ENCODE data around the gene SDK2. TPM values are rescaled to one million over a fixed set of nuclear protein-coding genes. Genes with fewer than 3 reads are reported as not detected.
"Not testable (repeated sequence)": the region's sequence is repeated elsewhere in the genome, so short reads cannot be mapped to it uniquely, and the experiment has no call there.

SDK2 gene
- total RNA-seq, 2 donors from 2014 or later, result 16.5 to 26.3 TPM

GRCh38 chr17:73311781-73312641, 332.2 kb downstream of the SDK2 start, which contains the start of gene CDC42EP4:
TSS of gene CDC42EP4 (minus strand) at chr17:73312001. CDS start at chr17:73286500, 25,501 bp downstream.
- Histone ChIP-seq H3K27me3 (replicated peaks; ENCODE audit: insufficient read depth) (no peaks in the 10 kb centered on the region), H3K36me3 (no peaks in the 10 kb centered on the region), H3K4me1 (replicated peaks) (peaks cover 12% of the 10 kb centered on the region), H3K9me3 (no peaks in the 10 kb centered on the region), H3K4me3 (peak within 1 kb of the TSS; percentile 96 to 98), H3K27ac (peak within 1 kb of the TSS; percentile 99)
- intact Hi-C loops (cut with DNase I), result loop anchor here (2.0 to 10.0 kb wide), 2 partner anchors 57 kb away; no protein-coding TSS in a partner anchor
- peak; percentile 98 for DNase-seq (ENCODE audit: low spot score)
- WGBS, result under 1% methylated on average over 50 of the region's 71 CpGs
- TF ChIP-seq POLR2AphosphoS5 (IDR thresholded peaks at IDR 0.05) (peak; percentile 97), CTCF (IDR thresholded peaks at IDR 0.05) (peak in 1 of 4 experiments; percentile 15), POLR2A (IDR thresholded peaks at IDR 0.05) (peak; percentile 100)

DNA sequence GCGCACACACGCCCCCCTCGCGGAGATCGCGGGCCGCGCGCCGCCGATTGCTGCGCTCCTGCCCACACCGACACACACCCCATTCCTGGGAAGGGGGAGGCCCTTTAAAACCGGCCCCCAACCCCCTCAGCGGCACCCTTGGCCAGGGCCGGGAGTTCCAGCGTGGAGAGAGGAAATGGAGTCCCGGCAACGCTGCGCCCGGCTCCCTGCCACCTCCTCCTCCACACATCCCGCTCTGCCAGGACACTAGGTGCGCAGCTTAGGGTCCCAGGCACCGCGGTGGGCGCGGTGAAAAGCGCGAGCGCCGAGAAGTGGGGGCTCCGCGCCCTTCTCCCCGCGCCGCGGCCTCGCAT, 332.8 kb downstream of the SDK2 start:
- 0% methylated on average over 19 of the region's 38 CpGs for WGBS

GRCh38 chr17:73309727-73310596, 334.3 kb downstream of the SDK2 start:
- WGBS, result 5% methylated on average over 21 of the region's 21 CpGs
- H3K9me3 ChIP-seq, result no peaks in the 10 kb centered on the region
- H3K27me3 ChIP-seq (replicated peaks; ENCODE audit: insufficient read depth), result no peaks in the 10 kb centered on the region
- peak overlapping the region; percentile 96 to 98 for H3K4me3 ChIP-seq
- TF ChIP-seq CTCF (IDR thresholded peaks at IDR 0.05) (no peak), POLR2AphosphoS5 (IDR thresholded peaks at IDR 0.05) (no peak), POLR2A (IDR thresholded peaks at IDR 0.05) (no peak)
- DNase-seq (ENCODE audit: low spot score), result no peak
- intact Hi-C loops (cut with DNase I), result loop anchor here (2.0 to 10.0 kb wide), 2 partner anchors 17 to 55 kb away; no protein-coding TSS in a partner anchor
- peak overlapping the region; percentile 99 for H3K27ac ChIP-seq
- no peaks in the 10 kb centered on the region for H3K36me3 ChIP-seq
- peaks cover 29% of the 10 kb centered on the region for H3K4me1 ChIP-seq (replicated peaks)

More for the DNA sequence above, 332.8 kb downstream of the SDK2 start:
- DNase-seq (ENCODE audit: low spot score), result no peak
- H3K9me3 ChIP-seq, result no peaks in the 10 kb centered on the region
- H3K27me3 ChIP-seq (replicated peaks; ENCODE audit: insufficient read depth), result no peaks in the 10 kb centered on the region
- H3K4me1 ChIP-seq (replicated peaks), result peaks cover 18% of the 10 kb centered on the region
- peak overlapping the region; percentile 99 for H3K27ac ChIP-seq
- intact Hi-C loops (cut with DNase I), result loop anchor here (10.0 kb wide), 1 partner anchor 57 kb away; no protein-coding TSS in a partner anchor
- H3K36me3 ChIP-seq, result no peaks in the 10 kb centered on the region
- peak overlapping the region; percentile 96 to 98 for H3K4me3 ChIP-seq
- TF ChIP-seq POLR2AphosphoS5 (IDR thresholded peaks at IDR 0.05) (no peak), POLR2A (IDR thresholded peaks at IDR 0.05) (no peak), CTCF (IDR thresholded peaks at IDR 0.05) (no peak)

GRCh38 chr17:73308959-73309358, 335.3 kb downstream of the SDK2 start:
- intact Hi-C loops (cut with DNase I), result loop anchor here (2.0 kb wide), 1 partner anchor 16 kb away; no protein-coding TSS in a partner anchor
- peak overlapping the region; percentile 99 for H3K27ac ChIP-seq
- not testable (repeated sequence) for H3K36me3 ChIP-seq; DNase-seq (ENCODE audit: low spot score); H3K9me3 ChIP-seq; H3K27me3 ChIP-seq (replicated peaks; ENCODE audit: insufficient read depth)
- H3K4me1 ChIP-seq (replicated peaks), result peaks cover 37% of the 10 kb centered on the region
- H3K4me3 ChIP-seq, result peak overlapping the region; percentile 96 to 98
- WGBS, result 49% methylated on average over 5 of the region's 5 CpGs

All from prostate gland (tissue), 2 donors.